Cerebellar nuclear complex (tissue), 1 donor: Measurements from ENCODE around the gene ZNF41.
"Not testable (repeated sequence)": the region's sequence is repeated elsewhere in the genome, so short reads cannot be mapped to it uniquely, and the experiment has no call there.

ENCODE experiments used
- DNase-seq, 2 experiments: peaks; one replicate each; lab custom pipeline; 2025; lab: John Stamatoyannopoulos, UW

The ZNF41 gene

GRCh38 chrX:47492133-47492532 is 9.1 kb upstream of the ZNF41 start:
- not testable (repeated sequence) for DNase-seq

- no peak for DNase-seq
These were observed 6.7 kb upstream of the ZNF41 start for GRCh38 chrX:47489507-47490275.

GRCh38 chrX:47484885-47485284 is 1.9 kb upstream of the ZNF41 start:
- DNase-seq, result no peak

GRCh38 chrX:47483306-47484268 is 565 bp upstream of the ZNF41 start:
- no peak for DNase-seq

- DNase-seq, result no peak
These were observed 934 bp downstream of the ZNF41 start for GRCh38 chrX:47482065-47482511.

GRCh38 chrX:47481160-47481559 is 1.9 kb downstream of the ZNF41 start:
- no peak for DNase-seq

- DNase-seq, result no peak
These were observed 2.4 kb downstream of the ZNF41 start for GRCh38 chrX:47480576-47480975.

- DNase-seq, result no peak
These were observed 7.5 kb downstream of the ZNF41 start for GRCh38 chrX:47475476-47475875.

GRCh38 chrX:47467106-47467505 is 15.9 kb downstream of the ZNF41 start:
- DNase-seq, result no peak

GRCh38 chrX:47460561-47460960 is 22.5 kb downstream of the ZNF41 start:
- DNase-seq, result no peak

- no peak for DNase-seq
These were observed 24.5 kb downstream of the ZNF41 start for GRCh38 chrX:47458528-47458927.

GRCh38 chrX:47456080-47456479 is 26.9 kb downstream of the ZNF41 start:
- DNase-seq, result no peak

GRCh38 chrX:47452112-47452511 is 30.9 kb downstream of the ZNF41 start:
- no peak for DNase-seq

- no peak for DNase-seq
These were observed 34.7 kb downstream of the ZNF41 start for GRCh38 chrX:47448165-47448806.

GRCh38 chrX:47447607-47448006 is 35.4 kb downstream of the ZNF41 start:
- no peak for DNase-seq

GRCh38 chrX:47446971-47447370 is 36.1 kb downstream of the ZNF41 start:
- no peak for DNase-seq

- no peak for DNase-seq
These were observed 36.6 kb downstream of the ZNF41 start for GRCh38 chrX:47446431-47446830.

GRCh38 chrX:47430925-47431324 is 52.1 kb downstream of the ZNF41 start:
- DNase-seq, result no peak

- DNase-seq, result no peak
These were observed 60.6 kb downstream of the ZNF41 start for GRCh38 chrX:47422444-47422843.

- DNase-seq, result no peak
These were observed 62.1 kb downstream of the ZNF41 start for GRCh38 chrX:47420962-47421361.

GRCh38 chrX:47420265-47420664 is 62.8 kb downstream of the ZNF41 start:
- no peak for DNase-seq

GRCh38 chrX:47413179-47413594 is 69.8 kb downstream of the ZNF41 start:
- DNase-seq, result no peak
